Measurements from ENCODE around the gene CALN1. TPM values are rescaled to one million over a fixed set of nuclear protein-coding genes. Genes with fewer than 3 reads are reported as not detected.

Gene CALN1
- total RNA-seq, 2 experiments from 2014 or later, result 0.32 TPM; not detected in 1

GRCh38 chr7:72059925-72060324, 352.2 kb downstream of the CALN1 start:
- Mint-ChIP-seq H3K4me1 (ENCODE audit: low read depth) (no peaks in the 10 kb centered on the region), H3K27ac (no peak overlapping the region), H3K9me3 (peaks cover 9% of the 10 kb centered on the region), H3K27me3 (ENCODE audit: low read depth) (no peaks in the 10 kb centered on the region), H3K4me3 (no peak overlapping the region), H3K36me3 (ENCODE audit: low read depth) (no peaks in the 10 kb centered on the region)
- intact Hi-C loops (cut with micrococcal nuclease), result no loop called here
- no peak for DNase-seq
- CTCF ChIA-PET, result no interaction called here

- Mint-ChIP-seq H3K9me3 (peaks cover 15% of the 10 kb centered on the region), H3K4me3 (no peak overlapping the region), H3K36me3 (ENCODE audit: low read depth) (no peaks in the 10 kb centered on the region), H3K4me1 (ENCODE audit: low read depth) (no peaks in the 10 kb centered on the region), H3K27ac (no peak overlapping the region), H3K27me3 (ENCODE audit: low read depth) (no peaks in the 10 kb centered on the region)
- intact Hi-C loops (cut with micrococcal nuclease), result no loop called here
- DNase-seq, result no peak
- CTCF ChIA-PET, result no interaction called here
These were observed 353.6 kb downstream of the CALN1 start for GRCh38 chr7:72058579-72058978.

- Mint-ChIP-seq H3K4me3 (no peak overlapping the region), H3K4me1 (ENCODE audit: low read depth) (no peaks in the 10 kb centered on the region), H3K9me3 (peaks cover 15% of the 10 kb centered on the region), H3K27ac (no peak overlapping the region), H3K36me3 (ENCODE audit: low read depth) (no peaks in the 10 kb centered on the region), H3K27me3 (ENCODE audit: low read depth) (no peaks in the 10 kb centered on the region)
- no peak for DNase-seq
- intact Hi-C loops (cut with micrococcal nuclease), result no loop called here
- CTCF ChIA-PET, result no interaction called here
These were observed 354.3 kb downstream of the CALN1 start for GRCh38 chr7:72057796-72058195.

GRCh38 chr7:72057231-72057630, 354.9 kb downstream of the CALN1 start:
- intact Hi-C loops (cut with micrococcal nuclease), result no loop called here
- DNase-seq, result no peak
- peaks cover 15% of the 10 kb centered on the region for H3K9me3 Mint-ChIP-seq
- no peaks in the 10 kb centered on the region for H3K4me1 Mint-ChIP-seq (ENCODE audit: low read depth)
- CTCF ChIA-PET, result no interaction called here
- no peaks in the 10 kb centered on the region for H3K27me3 Mint-ChIP-seq (ENCODE audit: low read depth)
- H3K27ac Mint-ChIP-seq, result no peak overlapping the region
- no peaks in the 10 kb centered on the region for H3K36me3 Mint-ChIP-seq (ENCODE audit: low read depth)
- no peak overlapping the region for H3K4me3 Mint-ChIP-seq

- CTCF ChIA-PET, result no interaction called here
- H3K27me3 Mint-ChIP-seq (ENCODE audit: low read depth), result no peaks in the 10 kb centered on the region
- H3K9me3 Mint-ChIP-seq, result peaks cover 8% of the 10 kb centered on the region
- H3K36me3 Mint-ChIP-seq (ENCODE audit: low read depth), result no peaks in the 10 kb centered on the region
- no peak for DNase-seq
- H3K4me1 Mint-ChIP-seq (ENCODE audit: low read depth), result no peaks in the 10 kb centered on the region
- no peak overlapping the region for H3K27ac Mint-ChIP-seq
- H3K4me3 Mint-ChIP-seq, result no peak overlapping the region
- intact Hi-C loops (cut with micrococcal nuclease), result no loop called here
These were observed 356.7 kb downstream of the CALN1 start for GRCh38 chr7:72055426-72055825.

GRCh38 chr7:72053292-72053691, 358.8 kb downstream of the CALN1 start:
- no peak overlapping the region for H3K27ac Mint-ChIP-seq
- peaks cover 10% of the 10 kb centered on the region for H3K9me3 Mint-ChIP-seq
- H3K4me1 Mint-ChIP-seq (ENCODE audit: low read depth), result no peaks in the 10 kb centered on the region
- CTCF ChIA-PET, result no interaction called here
- no peaks in the 10 kb centered on the region for H3K27me3 Mint-ChIP-seq (ENCODE audit: low read depth)
- H3K4me3 Mint-ChIP-seq, result no peak overlapping the region
- H3K36me3 Mint-ChIP-seq (ENCODE audit: low read depth), result no peaks in the 10 kb centered on the region
- intact Hi-C loops (cut with micrococcal nuclease), result no loop called here
- no peak for DNase-seq

- H3K27me3 Mint-ChIP-seq (ENCODE audit: low read depth), result peaks cover 1% of the 10 kb centered on the region
- no peak for DNase-seq
- no peak overlapping the region for H3K4me3 Mint-ChIP-seq
- CTCF ChIA-PET, result no interaction called here
- peaks cover 5% of the 10 kb centered on the region for H3K9me3 Mint-ChIP-seq
- no peaks in the 10 kb centered on the region for H3K4me1 Mint-ChIP-seq (ENCODE audit: low read depth)
- intact Hi-C loops (cut with micrococcal nuclease), result no loop called here
- H3K36me3 Mint-ChIP-seq (ENCODE audit: low read depth), result peaks cover 2% of the 10 kb centered on the region
- H3K27ac Mint-ChIP-seq, result no peak overlapping the region
These were observed 363.7 kb downstream of the CALN1 start for GRCh38 chr7:72048420-72048819.

- intact Hi-C loops (cut with micrococcal nuclease), result no loop called here
- CTCF ChIA-PET, result no interaction called here
- peaks cover 6% of the 10 kb centered on the region for H3K9me3 Mint-ChIP-seq
- H3K4me3 Mint-ChIP-seq, result no peak overlapping the region
- no peak overlapping the region for H3K27ac Mint-ChIP-seq
- no peak for DNase-seq
- no peaks in the 10 kb centered on the region for H3K4me1 Mint-ChIP-seq (ENCODE audit: low read depth)
- H3K27me3 Mint-ChIP-seq (ENCODE audit: low read depth), result peaks cover 1% of the 10 kb centered on the region
- H3K36me3 Mint-ChIP-seq (ENCODE audit: low read depth), result peaks cover 4% of the 10 kb centered on the region
These were observed 369.3 kb downstream of the CALN1 start for GRCh38 chr7:72042855-72043254.

- no peaks in the 10 kb centered on the region for H3K4me1 Mint-ChIP-seq (ENCODE audit: low read depth)
- peaks cover 4% of the 10 kb centered on the region for H3K36me3 Mint-ChIP-seq (ENCODE audit: low read depth)
- H3K27me3 Mint-ChIP-seq (ENCODE audit: low read depth), result no peaks in the 10 kb centered on the region
- no peak for DNase-seq
- H3K4me3 Mint-ChIP-seq, result no peak overlapping the region
- peaks cover 12% of the 10 kb centered on the region for H3K9me3 Mint-ChIP-seq
- intact Hi-C loops (cut with micrococcal nuclease), result no loop called here
- CTCF ChIA-PET, result no interaction called here
- H3K27ac Mint-ChIP-seq, result no peak overlapping the region
These were observed 371.5 kb downstream of the CALN1 start for GRCh38 chr7:72040641-72041040.

- CTCF ChIA-PET, result no interaction called here
- H3K36me3 Mint-ChIP-seq (ENCODE audit: low read depth), result peaks cover 4% of the 10 kb centered on the region
- H3K4me3 Mint-ChIP-seq, result no peak overlapping the region
- no peak for DNase-seq
- no peaks in the 10 kb centered on the region for H3K27me3 Mint-ChIP-seq (ENCODE audit: low read depth)
- no peaks in the 10 kb centered on the region for H3K4me1 Mint-ChIP-seq (ENCODE audit: low read depth)
- H3K9me3 Mint-ChIP-seq, result peaks cover 13% of the 10 kb centered on the region
- intact Hi-C loops (cut with micrococcal nuclease), result no loop called here
- no peak overlapping the region for H3K27ac Mint-ChIP-seq
These were observed 372.7 kb downstream of the CALN1 start for GRCh38 chr7:72039460-72039859.

GRCh38 chr7:72038022-72038732, 374.0 kb downstream of the CALN1 start:
- H3K36me3 Mint-ChIP-seq (ENCODE audit: low read depth), result peaks cover 3% of the 10 kb centered on the region
- H3K9me3 Mint-ChIP-seq, result peaks cover 15% of the 10 kb centered on the region
- H3K27ac Mint-ChIP-seq, result no peak overlapping the region
- intact Hi-C loops (cut with micrococcal nuclease), result no loop called here
- H3K27me3 Mint-ChIP-seq (ENCODE audit: low read depth), result no peaks in the 10 kb centered on the region
- H3K4me1 Mint-ChIP-seq (ENCODE audit: low read depth), result no peaks in the 10 kb centered on the region
- CTCF ChIA-PET, result interaction anchor here (0.6 kb wide), 1 partner anchor 1989 kb away, joined by 3 read pairs; no protein-coding TSS in a partner anchor
- DNase-seq, result no peak
- H3K4me3 Mint-ChIP-seq, result no peak overlapping the region

- peaks cover 16% of the 10 kb centered on the region for H3K9me3 Mint-ChIP-seq
- CTCF ChIA-PET, result interaction anchor here (0.6 kb wide), 1 partner anchor 1988 kb away, joined by 3 read pairs; no protein-coding TSS in a partner anchor
- H3K27me3 Mint-ChIP-seq (ENCODE audit: low read depth), result no peaks in the 10 kb centered on the region
- DNase-seq, result no peak
- no peak overlapping the region for H3K27ac Mint-ChIP-seq
- intact Hi-C loops (cut with micrococcal nuclease), result no loop called here
- H3K36me3 Mint-ChIP-seq (ENCODE audit: low read depth), result peaks cover 3% of the 10 kb centered on the region
- no peaks in the 10 kb centered on the region for H3K4me1 Mint-ChIP-seq (ENCODE audit: low read depth)
- H3K4me3 Mint-ChIP-seq, result no peak overlapping the region
These were observed 374.6 kb downstream of the CALN1 start for GRCh38 chr7:72037516-72037915.

- intact Hi-C loops (cut with micrococcal nuclease), result no loop called here
- no peak overlapping the region for H3K4me3 Mint-ChIP-seq
- CTCF ChIA-PET, result no interaction called here
- peaks cover 14% of the 10 kb centered on the region for H3K9me3 Mint-ChIP-seq
- no peak for DNase-seq
- H3K4me1 Mint-ChIP-seq (ENCODE audit: low read depth), result no peaks in the 10 kb centered on the region
- no peaks in the 10 kb centered on the region for H3K27me3 Mint-ChIP-seq (ENCODE audit: low read depth)
- H3K27ac Mint-ChIP-seq, result no peak overlapping the region
- peaks cover 3% of the 10 kb centered on the region for H3K36me3 Mint-ChIP-seq (ENCODE audit: low read depth)
These were observed 376.9 kb downstream of the CALN1 start for GRCh38 chr7:72035266-72035665.
